Measurements from ENCODE around the gene TTC8.

The TTC8 gene

DNA sequence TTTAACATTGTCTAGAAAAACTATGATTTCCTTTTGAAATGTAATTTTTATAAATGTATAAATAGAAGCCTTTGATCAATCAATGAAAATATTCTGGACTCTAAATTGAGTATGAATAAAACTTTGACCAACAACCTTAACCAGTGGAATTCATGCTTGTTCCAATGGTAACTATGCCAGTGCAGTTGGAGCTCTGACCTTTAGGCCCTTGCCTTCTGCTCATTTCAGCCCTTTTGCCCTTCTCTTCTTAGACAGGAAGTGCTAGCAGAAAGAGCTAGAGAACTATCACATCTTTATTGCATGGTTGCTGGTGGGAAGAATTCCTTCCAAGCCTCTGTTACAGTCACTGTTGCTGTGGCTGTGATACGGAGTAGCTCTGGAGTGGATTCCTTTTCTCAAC, 39.7 kb downstream of the TTC8 start:
- DNase-seq (ENCODE audit: low read depth, low spot score) = no peak

DNA sequence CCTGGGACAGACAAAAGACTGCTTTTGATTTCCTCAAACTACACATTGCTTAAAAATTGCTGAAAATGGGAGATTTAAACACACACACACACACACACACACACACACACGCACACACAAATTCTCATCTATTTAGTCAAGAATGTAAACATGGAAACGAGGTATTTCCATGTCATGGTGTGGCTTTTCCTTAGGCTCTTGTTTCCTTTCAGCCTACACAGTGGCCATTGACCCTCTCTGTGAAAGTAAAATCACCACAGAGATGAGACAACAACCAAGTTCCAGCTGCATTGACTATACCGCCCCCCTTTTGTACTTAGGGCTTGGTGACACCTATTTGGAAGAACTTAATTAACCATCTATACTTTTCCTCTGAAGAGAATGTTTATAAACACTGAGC, 41.9 kb downstream of the TTC8 start:
- DNase-seq (ENCODE audit: low read depth, low spot score) = no peak

DNA sequence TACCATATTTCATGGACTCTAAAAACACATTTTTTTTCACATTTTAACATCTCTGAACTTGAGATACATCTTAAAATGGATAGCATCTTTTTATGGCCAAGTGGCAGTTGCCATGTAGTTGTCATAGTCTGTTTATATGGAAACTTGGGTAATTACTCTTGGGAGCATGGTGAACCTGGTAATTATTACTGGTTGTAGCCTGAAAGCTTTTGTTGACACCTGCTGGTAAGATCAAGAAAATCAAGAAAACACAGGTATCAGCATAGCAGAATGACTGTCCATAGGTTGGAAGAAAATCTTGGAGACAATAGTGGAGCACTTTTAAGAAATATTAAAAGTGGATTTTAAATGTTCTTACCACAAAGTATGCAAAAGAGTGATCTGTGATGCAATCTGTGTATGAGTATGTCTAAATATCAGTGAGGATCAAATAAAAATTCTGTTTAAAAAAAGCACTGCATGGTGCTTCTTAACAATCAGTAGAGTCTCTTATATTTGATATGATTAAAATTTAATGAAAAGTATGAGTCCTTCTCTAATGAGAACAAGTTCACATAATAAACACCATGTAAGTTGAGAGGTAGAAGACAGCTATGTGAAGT, 44.2 kb downstream of the TTC8 start:
- DNase-seq (ENCODE audit: low read depth, low spot score) = no peak

DNA sequence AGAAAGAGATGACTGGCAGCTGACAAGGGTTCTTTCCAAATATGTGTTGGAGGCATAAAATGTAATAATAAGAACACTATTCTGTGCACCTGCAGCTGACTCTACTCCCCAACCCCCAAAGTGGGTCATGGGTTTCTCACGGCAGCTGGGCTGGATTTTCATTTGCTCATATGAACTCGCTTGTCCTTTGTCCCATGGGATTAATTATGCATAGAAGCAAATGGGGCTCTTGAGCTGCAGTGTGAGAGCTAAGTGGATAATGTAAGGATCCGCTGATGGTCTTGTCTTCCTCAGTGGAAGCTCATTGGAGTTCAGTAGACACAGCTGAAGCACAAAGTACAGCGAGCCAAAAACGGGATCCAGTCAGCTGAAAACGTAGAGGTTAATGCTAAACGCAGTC, 46.3 kb downstream of the TTC8 start:
- no peak for DNase-seq (ENCODE audit: low read depth, low spot score)

DNA sequence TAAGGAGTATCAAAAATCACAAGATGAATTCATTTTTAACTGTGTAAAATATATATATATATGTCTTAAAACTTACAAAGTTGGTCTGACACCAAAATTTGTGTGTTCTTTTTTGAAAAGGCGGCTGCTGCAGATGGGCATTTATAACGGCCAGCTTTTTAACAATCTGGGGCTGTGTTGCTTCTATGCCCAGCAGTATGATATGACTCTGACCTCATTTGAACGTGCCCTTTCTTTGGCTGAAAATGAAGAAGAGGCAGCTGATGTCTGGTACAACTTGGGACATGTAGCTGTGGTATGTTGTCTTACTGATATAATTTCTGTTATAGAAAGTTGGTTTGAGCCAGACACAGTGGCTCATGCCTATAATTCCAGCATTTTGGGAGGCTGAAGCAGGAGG, 47.0 kb downstream of the TTC8 start:
- no peak for DNase-seq (ENCODE audit: low read depth, low spot score)

DNA sequence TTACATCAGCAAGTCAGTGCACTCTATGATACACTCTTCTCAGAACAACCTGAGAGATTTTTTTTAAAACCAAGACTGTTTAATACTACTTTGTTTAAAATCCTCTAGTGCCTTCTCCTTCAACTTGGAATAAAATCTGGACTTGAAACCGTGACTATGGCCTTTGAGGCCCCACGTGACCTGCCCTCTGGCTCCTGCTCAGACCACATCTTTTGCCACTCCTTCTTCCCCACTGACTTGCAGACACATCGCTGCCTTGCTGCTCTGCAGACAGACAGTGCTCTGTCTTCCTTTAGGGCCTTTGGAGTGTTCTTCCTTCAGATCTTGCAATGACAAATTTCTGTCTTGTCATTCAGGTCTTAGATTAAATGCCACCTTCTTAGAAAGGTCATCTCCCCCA, 48.5 kb downstream of the TTC8 start:
- no peak for DNase-seq (ENCODE audit: low read depth, low spot score)

DNA sequence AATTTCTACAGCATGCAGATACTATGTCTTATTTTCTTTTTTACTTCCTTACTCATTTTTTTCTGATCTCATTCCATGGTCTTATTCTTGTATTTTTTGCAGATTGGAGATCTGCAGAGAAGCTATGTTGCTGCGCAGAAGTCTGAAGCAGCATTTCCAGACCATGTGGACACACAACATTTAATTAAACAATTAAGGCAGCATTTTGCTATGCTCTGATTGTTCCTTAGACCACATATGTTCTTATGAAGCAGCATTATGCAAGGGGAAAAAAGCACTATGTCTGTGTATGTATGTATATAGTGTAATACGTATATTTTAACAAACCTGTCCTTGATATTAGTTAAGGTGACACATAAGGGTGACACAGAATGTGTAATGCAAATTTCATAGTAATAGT, 52.7 kb downstream of the TTC8 start:
- DNase-seq (ENCODE audit: low read depth, low spot score) = no peak

DNA sequence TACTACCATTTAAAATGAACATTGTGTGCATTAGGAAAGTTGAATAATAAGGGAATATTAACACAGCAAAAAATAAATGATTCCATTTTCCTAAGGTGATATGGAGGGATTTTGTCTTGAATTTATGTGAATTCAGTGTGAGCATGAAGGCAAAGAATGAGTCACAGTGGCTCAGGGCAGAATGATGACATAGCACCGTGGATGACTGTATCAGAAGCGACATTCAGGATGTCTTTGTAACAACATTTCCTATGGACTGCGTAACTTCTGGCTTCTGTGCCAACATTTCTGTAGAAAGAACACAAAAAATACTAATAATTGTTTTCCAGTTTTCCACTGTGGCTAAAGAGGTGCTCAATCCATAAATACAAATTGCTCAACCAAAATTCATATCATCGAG, 54.6 kb downstream of the TTC8 start:
- DNase-seq (ENCODE audit: low read depth, low spot score) = no peak

DNA sequence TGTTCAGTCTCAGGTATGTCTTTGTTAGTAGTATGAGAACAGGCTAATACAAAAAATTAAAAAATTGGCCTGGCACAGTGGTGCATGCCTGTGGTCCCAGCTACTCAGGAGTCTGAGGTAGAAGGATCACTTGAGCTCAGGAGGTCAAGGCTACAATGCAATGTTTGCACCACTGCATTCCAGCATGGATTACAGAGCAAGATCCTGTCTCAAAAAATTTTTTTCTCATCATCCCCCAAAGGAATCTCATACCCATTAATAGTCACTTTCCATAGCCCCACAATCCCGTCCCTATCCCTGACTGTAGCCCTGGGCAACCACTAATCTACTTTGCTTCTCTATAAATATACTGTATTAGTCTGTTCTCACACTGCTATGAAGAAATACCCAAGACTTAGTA, 57.8 kb downstream of the TTC8 start:
- no peak for DNase-seq (ENCODE audit: low read depth, low spot score)

DNA sequence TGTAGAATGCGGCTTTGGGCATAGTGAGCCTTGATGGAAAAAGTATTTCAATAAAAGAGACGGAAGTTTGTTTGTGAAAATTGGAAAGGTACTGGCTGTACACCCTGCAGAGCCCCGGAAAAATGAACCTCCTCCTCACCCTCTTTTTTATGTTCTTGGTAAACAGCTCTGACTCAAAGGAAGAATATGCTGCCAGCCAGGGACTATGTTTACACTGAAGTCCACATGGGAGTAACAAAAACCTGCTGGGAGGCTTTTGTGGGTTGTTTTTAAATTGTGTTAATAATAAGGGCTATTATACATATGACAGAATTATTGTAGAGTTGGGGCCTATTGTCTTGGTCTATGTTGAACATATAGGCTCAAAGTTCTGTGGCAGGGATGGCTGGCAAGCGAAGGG, 70.7 kb downstream of the TTC8 start:
- DNase-seq (ENCODE audit: low read depth, low spot score) = no peak

DNA sequence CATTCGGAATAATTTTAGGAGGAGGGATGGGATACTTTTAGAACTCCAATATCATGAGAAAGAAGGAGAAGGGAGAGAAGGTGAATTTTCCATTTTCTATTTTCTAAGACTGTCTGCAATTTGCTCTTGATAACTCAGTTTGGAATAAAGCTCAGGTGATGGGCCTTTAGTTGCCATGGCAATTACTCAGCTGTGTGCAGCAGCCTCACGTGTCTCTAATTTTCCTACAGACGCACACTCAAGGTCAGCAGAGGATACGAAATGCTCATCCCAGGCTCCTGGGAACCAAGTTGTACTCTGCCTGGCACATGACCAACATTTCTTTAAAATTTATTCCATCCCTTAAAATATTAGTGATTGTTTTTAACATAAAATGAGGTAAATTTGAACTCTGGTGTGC, 76.7 kb downstream of the TTC8 start:
- DNase-seq (ENCODE audit: low read depth, low spot score) = no peak

DNA sequence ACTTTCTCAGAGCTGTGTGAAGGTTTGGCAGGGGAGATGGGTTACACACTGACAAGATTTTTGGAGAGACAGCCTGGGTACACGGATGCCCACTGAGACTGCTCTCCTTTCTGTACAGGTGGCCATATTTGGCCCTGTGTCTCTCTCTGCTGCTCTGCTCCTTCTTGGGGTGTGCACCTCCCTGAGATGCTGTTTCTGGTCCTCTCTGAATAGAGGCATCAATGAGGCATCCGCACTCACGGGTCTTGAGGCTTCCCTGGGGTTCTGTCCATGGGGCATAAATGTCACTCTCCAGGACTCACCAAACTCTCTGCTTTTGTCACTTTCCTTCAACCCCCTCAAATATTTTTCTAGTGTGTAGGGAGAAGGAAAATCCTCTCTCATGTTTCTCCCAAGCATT, 77.5 kb downstream of the TTC8 start:
- DNase-seq (ENCODE audit: low read depth, low spot score) = no peak

DNA sequence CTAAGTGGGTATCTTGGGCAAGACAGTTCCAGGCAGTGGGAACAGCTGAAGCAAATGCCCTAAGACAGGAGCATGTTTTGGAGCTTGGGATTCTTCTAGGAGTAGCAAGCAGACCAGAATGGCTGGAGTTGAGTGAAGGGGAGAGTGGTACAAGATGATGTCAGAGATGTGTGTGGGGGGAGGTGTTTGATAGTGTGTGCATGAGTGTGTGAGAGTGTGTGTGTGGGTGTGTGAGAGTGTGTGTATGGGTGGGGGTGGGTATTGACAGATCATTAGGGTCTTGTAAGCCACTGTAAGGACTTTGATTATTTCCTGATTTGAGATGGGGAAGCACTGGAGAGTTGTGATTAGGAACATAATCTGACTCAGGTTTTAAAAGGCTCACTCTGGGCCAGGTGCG, 78.4 kb downstream of the TTC8 start:
- DNase-seq (ENCODE audit: low read depth, low spot score) = no peak

DNA sequence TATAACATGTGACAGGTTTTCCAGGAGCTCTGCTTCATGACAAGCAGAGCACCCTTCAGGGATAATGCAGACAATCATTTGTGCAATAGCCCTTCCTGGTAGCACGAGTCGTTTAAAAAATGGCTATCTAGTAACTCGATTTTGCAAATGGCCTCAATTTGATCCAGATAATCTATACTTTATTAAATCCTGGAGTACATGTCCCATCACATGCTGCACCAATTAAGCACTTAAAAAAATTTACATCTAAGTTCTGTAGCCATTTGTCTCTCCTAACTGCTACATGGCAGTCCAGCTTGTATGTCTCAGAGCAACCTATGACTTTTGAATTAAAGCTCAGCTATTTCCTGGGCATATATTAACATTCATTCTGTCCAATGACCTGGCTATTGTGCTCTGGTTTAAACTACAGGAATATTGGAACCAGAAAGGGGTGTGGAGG, 79.8 kb downstream of the TTC8 start:
- no peak for DNase-seq (ENCODE audit: low read depth, low spot score)

DNA sequence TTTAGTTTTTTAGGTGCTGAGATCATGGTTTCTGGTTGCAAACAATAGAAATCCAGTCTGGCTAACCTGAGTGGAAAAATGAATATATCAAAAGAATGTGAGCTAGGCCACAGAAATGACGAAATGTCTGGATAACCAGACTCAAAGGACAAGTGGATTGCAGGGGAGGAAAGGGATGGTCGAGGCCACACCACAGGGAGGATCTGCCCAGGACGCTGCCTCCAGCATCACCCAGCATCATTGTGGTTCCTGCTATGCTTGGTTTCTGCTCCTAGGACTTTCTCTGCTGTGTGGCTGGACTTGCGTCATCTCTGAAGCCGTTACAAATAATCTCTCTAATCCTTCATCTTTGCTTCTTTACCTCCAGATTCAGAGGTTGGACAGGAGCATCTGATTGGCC, 80.4 kb downstream of the TTC8 start:
- DNase-seq (ENCODE audit: low read depth, low spot score) = no peak

DNA sequence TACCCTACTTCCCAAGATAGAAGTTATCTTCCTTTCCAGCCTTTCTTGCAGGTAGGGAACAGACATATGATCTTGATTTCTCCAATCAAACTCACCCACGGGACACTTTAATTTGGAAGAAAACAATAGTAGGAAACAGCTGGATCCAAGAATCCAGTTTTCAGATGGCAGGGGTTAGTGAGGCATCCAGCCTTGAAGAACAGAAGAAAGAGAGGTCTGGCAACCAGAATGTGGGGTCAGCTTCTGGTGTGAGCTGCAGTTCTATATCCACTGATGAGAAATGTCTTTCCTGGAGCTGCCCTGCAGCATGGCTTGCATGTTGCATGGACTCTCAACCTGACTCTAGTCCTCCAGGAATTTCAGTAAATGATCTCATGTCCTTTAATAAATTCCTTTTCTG, 83.8 kb downstream of the TTC8 start:
- no peak for DNase-seq (ENCODE audit: low read depth, low spot score)

DNA sequence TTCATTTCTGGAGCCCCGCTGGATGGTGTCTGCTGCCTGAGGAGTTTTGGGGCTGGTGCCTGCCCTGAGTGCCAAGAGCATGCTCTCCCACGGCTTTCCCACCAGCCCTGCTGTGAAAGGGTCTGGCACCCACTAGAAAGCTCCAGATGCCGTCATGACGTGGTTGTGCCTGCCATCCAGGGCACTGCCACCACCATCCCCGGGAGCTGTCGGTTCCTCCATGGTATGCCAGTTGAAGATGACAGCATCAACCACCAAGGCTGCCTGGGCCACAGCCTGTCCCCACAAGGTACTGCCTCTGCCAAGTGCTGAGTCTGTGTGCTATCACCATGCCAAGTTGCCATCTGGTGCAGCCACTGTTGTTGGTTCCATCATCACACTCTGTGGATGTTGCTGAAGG, 85.9 kb downstream of the TTC8 start:
- no peak for DNase-seq (ENCODE audit: low read depth, low spot score)

DNA sequence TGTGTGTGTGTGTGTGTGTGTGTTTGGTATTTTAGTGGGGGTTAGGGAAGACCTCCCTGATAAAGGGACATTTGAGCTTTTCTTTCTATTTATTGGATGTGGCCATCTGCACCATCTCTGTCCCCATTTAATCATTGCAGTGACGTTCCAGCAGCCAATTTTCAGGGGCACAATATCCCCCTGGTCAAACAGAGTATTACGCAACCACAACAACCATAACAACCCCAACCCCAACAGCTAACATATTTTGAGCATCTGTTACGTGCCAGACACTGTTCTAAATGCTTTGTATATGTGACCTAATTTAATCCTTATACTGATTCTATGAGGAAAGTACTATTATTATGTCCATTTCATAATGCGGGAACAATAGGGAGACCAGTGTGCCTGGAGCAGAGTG, 87.4 kb downstream of the TTC8 start:
- DNase-seq (ENCODE audit: low read depth, low spot score) = no peak

DNA sequence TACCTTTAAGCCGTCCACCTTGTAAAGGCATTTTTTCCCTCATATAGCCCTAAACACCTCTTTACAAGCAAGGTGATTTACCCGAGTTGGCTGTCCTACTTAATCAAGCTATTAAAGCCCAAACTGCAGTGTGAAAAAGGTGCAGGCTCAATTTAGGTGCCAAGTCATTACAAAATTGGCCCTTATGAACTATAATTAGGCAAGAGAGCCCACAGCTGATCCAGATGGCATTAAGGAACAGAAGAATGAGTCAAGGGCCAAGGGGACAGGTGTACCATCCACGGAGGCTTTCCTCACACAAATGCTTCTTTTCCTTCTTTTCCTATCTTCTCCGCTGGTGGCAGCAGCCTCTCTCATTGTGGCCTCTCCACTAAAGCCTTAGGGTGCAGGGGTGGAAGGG, 90.5 kb downstream of the TTC8 start:
- DNase-seq (ENCODE audit: low read depth, low spot score) = no peak

DNA sequence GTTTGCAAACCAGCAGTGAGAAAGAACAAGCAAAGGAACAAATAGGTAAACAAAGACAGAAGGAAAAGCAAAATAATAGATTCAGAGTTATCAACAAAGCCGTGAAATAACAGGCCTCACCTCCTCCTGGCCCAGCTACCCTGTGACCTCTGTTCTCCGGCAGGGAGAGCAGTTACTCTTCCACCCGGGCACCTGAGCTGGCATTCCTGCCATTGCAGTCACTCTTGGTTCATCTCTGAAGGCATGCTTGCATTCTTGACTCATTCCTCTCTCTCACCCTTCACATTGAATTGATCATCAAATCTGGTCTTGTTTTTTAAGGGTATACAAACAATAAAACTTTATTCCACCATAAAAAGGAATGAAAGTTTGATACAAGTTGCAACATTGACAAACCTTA, 95.1 kb downstream of the TTC8 start:
- DNase-seq (ENCODE audit: low read depth, low spot score) = no peak

All from activated naive CD8-positive, alpha-beta T cell treated with anti-CD3 and anti-CD28 coated beads, Interleukin-2, amount 50 U/mL, for 16 hours (primary cell).